Neuron (in vitro differentiated cells): ENCODE measurements around the gene ESRRA.

Experiments
- H2AFZ ChIP-seq: one replicate; pipeline ENCODE4 v1.6.1; 2013; ENCODE audit warnings: low read depth, mild to moderate bottlenecking, inconsistent platforms, low read length, moderate library complexity
- H3K27me3 ChIP-seq: one replicate; pipeline ENCODE4 v1.6.1; 2013; ENCODE audit warnings: low read length; ENCODE audit not compliant: insufficient read depth
- H3K36me3 ChIP-seq: one replicate; pipeline ENCODE4 v1.6.1; 2013; ENCODE audit warnings: low read length; ENCODE audit not compliant: insufficient read depth
- H3K4me1 ChIP-seq: one replicate; pipeline ENCODE4 v1.6.1; 2013; ENCODE audit warnings: low read length; ENCODE audit not compliant: insufficient read depth
- H3K4me3 ChIP-seq: 2 replicates; pipeline ENCODE4 v1.5.1; 2013; ENCODE audit warnings: mild to moderate bottlenecking, low read length, moderate library complexity
- H3K9me3 ChIP-seq: one replicate; pipeline ENCODE4 v1.6.1; 2013; ENCODE audit warnings: low read length

ESRRA gene

DNA sequence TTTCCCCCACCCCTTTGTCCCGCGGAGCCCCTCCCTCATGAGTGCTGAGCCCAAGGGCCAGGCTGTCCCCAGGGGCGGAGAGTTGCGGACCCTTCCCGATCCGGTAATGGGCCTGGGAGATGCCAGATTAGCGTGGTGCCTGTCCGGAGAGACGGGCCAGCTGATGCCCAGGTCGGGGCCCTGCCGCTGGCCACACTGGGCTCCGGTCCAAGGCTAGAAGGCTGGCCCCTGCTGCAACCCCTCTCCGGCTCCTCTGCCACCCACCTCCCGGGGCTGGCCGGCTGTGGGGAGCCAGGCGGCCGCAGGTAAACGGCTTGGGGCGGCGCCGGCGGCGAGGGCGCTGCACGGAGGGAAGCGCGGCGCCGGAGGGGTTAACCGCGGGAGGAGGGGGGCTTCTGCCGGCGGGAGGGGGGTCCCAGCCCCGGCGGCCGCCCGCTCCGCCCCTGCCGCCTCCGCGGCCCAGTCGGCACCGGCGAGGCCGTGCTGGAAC is 14.0 kb upstream of the ESRRA start, which contains the start of gene KCNK4:
Gene KCNK4, plus strand, starts transcription at position 41 of the 490 bp plus-strand sequence. CDS start 1,717 bp downstream, outside the sequence.
- Histone ChIP-seq H3K4me3 (peak within 1 kb of the TSS; percentile 38), H3K4me1 (peaks cover 25% of the 10 kb centered on the region), H3K9me3 (no peaks in the 10 kb centered on the region), H3K36me3 (no peaks in the 10 kb centered on the region), H2AFZ (peak within 1 kb of the TSS; percentile 23), H3K27me3 (peaks cover 49% of the 10 kb centered on the region)

DNA sequence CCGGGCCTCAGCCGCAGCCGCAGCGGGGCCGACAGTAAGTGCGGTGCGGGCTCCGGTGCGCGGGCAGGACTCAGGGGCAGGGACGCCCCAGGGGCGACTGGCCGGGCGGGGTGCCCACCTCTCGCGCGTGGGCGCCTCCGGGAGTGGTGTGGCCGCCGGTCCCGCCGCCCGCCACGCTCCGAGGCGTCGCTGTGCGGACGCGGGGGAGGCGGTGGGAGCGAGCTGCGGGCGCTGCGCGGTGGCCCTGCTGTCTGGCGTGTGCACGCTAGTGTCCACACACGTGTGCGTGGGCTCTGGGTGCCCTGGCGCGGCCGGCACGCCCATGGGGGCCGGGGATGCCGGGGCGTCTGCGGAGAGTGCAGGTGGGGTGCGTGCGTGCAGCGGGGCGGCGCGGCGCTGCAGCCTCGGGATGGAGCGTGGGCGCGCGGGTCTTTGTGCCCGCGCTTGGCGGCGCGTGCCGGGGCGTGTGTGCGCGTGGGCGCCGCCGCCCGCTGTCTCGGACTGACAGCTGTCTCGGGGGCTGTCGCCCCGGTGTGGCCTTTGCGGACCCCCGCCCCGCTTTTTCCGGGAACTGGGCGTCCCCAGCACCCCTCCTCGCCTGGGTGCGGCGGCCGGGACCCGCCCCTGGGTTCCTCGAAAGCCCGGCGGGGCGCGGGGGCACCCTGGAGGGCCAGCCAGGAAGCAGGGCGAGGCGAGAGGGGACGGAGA is 13.4 kb upstream of the ESRRA start:
- Histone ChIP-seq H3K9me3 (no peaks in the 10 kb centered on the region), H3K4me3 (peak overlapping the region; percentile 38), H2AFZ (peak overlapping the region; percentile 23), H3K27me3 (peaks cover 53% of the 10 kb centered on the region), H3K4me1 (peaks cover 20% of the 10 kb centered on the region), H3K36me3 (no peaks in the 10 kb centered on the region)

DNA sequence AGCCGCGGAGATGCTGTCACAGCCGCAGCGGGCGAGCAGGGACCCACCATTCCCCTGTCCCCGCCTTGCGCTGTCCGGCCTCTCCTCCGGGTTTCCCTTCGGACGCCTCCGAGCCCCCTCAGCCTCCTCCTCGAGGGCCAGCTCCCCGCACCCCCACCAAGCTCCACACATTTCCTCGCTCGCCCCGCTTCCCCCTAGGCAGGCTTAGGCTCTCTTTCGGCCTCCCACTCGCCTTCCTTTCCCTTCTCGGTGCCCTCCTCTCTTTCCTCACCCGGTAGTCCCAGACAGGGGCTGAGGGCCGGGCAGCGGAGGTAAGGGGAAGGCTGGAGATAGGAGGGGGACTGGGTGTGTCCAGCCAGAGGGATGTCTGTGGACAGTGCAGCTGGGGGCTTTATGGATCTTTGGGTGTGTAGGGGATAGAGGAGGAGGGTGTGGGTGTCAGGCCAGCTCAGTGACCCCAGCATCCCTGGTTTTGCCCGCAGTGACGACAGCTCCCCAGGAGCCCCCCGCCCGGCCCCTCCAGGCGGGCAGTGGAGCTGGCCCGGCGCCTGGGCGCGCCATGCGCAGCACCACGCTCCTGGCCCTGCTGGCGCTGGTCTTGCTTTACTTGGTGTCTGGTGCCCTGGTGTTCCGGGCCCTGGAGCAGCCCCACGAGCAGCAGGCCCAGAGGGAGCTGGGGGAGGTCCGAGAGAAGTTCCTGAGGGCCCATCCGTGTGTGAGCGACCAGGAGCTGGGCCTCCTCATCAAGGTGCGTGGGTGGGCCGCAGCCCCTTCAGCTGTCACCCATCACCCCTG is 12.7 kb upstream of the ESRRA start:
- Histone ChIP-seq H3K4me3 (peak overlapping the region; percentile 38), H2AFZ (peak overlapping the region; percentile 23), H3K27me3 (peaks cover 60% of the 10 kb centered on the region), H3K4me1 (peaks cover 20% of the 10 kb centered on the region), H3K36me3 (no peaks in the 10 kb centered on the region), H3K9me3 (no peaks in the 10 kb centered on the region)

GRCh38 chr11:64294774-64295173 is 10.6 kb upstream of the ESRRA start:
- H3K4me3 ChIP-seq = no peak overlapping the region
- no peak overlapping the region for H2AFZ ChIP-seq
- peaks cover 75% of the 10 kb centered on the region for H3K27me3 ChIP-seq
- H3K9me3 ChIP-seq = no peaks in the 10 kb centered on the region
- peaks cover 28% of the 10 kb centered on the region for H3K4me1 ChIP-seq
- no peaks in the 10 kb centered on the region for H3K36me3 ChIP-seq

DNA sequence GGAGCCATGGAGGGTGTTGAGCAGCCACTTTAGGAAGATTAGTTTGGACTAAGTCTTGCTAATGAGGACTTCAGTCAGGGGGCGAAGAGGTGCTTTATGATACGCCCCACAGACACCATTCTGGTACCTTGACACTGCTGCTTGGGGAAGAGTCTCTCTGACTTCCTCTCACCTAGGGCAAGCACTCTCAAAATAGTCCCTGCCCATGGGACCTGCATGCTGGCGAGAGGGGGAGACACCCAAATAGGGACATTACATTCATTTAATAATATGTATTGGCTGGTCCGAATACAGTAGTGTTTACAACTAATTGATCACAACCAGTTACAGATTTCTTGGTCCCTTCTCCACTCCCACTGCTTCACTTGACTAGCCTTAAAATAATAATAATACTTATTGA is 9.6 kb upstream of the ESRRA start:
- Histone ChIP-seq H3K36me3 (no peaks in the 10 kb centered on the region), H3K27me3 (peaks cover 77% of the 10 kb centered on the region), H2AFZ (no peak overlapping the region), H3K4me1 (peaks cover 34% of the 10 kb centered on the region), H3K4me3 (no peak overlapping the region), H3K9me3 (no peaks in the 10 kb centered on the region)

DNA sequence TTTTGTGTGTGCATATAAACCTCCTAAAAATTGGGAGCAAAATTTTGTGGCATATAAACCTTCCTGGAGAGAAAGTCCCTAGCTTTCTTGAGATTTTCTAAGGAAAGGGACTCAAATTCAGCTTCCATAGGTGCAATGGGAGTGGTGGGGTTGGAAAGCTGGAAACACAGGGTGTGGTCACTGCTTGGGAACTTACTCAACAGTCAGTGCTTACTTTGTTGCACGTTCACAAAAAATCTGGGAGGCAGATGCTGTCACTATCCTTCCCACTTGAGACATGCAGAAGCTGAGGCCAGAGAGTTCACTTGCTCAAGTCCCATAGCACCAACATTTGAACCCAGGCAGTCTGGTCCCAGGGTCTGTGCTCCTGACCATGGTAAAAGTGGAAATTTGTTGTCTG is 9.1 kb upstream of the ESRRA start:
- H3K4me3 ChIP-seq = no peak overlapping the region
- peaks cover 34% of the 10 kb centered on the region for H3K4me1 ChIP-seq
- peaks cover 73% of the 10 kb centered on the region for H3K27me3 ChIP-seq
- H3K36me3 ChIP-seq = no peaks in the 10 kb centered on the region
- no peaks in the 10 kb centered on the region for H3K9me3 ChIP-seq
- H2AFZ ChIP-seq = no peak overlapping the region

GRCh38 chr11:64296830-64297698 is 8.3 kb upstream of the ESRRA start:
- Histone ChIP-seq H3K27me3 (peaks cover 65% of the 10 kb centered on the region), H3K36me3 (no peaks in the 10 kb centered on the region), H3K4me1 (peaks cover 29% of the 10 kb centered on the region), H3K4me3 (no peak overlapping the region), H2AFZ (no peak overlapping the region), H3K9me3 (no peaks in the 10 kb centered on the region)

- H3K9me3 ChIP-seq = no peaks in the 10 kb centered on the region
- H3K4me3 ChIP-seq = no peak overlapping the region
- H3K4me1 ChIP-seq = peaks cover 24% of the 10 kb centered on the region
- no peak overlapping the region for H2AFZ ChIP-seq
- H3K27me3 ChIP-seq = peaks cover 57% of the 10 kb centered on the region
- no peaks in the 10 kb centered on the region for H3K36me3 ChIP-seq
These were observed 7.5 kb upstream of the ESRRA start for GRCh38 chr11:64297699-64298358.

GRCh38 chr11:64298966-64299846 is 6.1 kb upstream of the ESRRA start:
- Histone ChIP-seq H3K27me3 (peaks cover 50% of the 10 kb centered on the region), H2AFZ (peak overlapping the region; percentile 77), H3K36me3 (no peaks in the 10 kb centered on the region), H3K4me3 (peak overlapping the region; percentile 29), H3K9me3 (no peaks in the 10 kb centered on the region), H3K4me1 (peaks cover 27% of the 10 kb centered on the region)

- no peaks in the 10 kb centered on the region for H3K9me3 ChIP-seq
- H3K4me1 ChIP-seq = peaks cover 21% of the 10 kb centered on the region
- H3K36me3 ChIP-seq = no peaks in the 10 kb centered on the region
- H3K4me3 ChIP-seq = peak within 1 kb of the TSS; percentile 29
- H2AFZ ChIP-seq = peak within 1 kb of the TSS; percentile 77
- H3K27me3 ChIP-seq = peaks cover 50% of the 10 kb centered on the region
These were observed 5.3 kb upstream of the ESRRA start, which contains the start of gene CATSPERZ for GRCh38 chr11:64299847-64300648. TSS of gene CATSPERZ (plus strand) at chr11:64300358. CDS start at chr11:64300411, 53 bp downstream.
